Activated CD4-positive, alpha-beta T cell treated with anti-CD3 and anti-CD28 coated beads, Interleukin-2, amount 50 U/mL, for 16 hours (primary cell): ENCODE measurements around the gene ALCAM.
A peak's percentile ranks its signal among the peaks of the same experiment; 100 is the strongest.

Source experiments
- DNase-seq: peaks from one replicate; pipeline ENCODE4 v3.0.0-alpha.2; 2020

Gene ALCAM

GRCh38 chr3:105497386-105497785 lies 130.7 kb downstream of the ALCAM start:
- no peak for DNase-seq

GRCh38 chr3:105499961-105500360 lies 133.3 kb downstream of the ALCAM start:
- DNase-seq = no peak

DNA sequence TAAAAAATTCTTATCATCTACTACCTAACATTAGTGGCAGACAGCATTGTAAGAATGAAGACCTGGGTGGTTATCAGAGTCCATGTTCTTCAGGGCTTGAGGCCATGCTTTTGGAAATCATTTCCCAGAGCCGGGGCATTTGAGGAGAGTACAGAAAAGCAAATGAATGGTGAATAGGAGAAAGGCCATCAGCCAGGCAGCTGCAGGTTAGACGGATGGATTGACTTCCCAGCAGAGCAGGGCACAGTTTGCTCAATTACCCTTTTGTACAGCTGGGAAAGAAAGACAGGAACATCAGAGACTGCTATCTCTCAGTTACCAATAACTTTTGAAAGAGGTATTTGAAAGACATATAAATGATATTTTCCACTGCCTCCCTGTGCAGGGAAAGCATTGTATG lies 135.6 kb downstream of the ALCAM start:
- DNase-seq = no peak

DNA sequence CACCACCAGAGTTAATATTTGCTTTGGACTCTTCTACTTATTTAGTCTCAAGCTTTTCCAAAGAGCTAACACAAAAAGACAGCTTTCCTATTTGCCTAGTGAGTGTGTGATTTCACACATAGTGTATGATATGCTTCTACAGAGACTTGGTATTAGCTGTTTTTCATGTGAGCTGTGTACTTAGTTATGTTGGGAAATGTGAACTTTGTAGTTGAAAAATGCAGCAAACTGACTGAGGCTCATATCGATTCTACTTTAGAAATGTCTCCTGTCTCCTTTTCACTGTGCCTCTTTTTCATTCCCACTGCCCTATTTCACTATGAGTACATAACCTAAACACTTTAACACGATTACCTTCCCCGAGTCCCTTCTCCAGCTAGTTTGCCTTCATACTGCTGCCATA lies 136.5 kb downstream of the ALCAM start:
- no peak for DNase-seq

GRCh38 chr3:105504440-105504951 lies 137.8 kb downstream of the ALCAM start:
- no peak for DNase-seq

GRCh38 chr3:105505170-105505569 lies 138.5 kb downstream of the ALCAM start:
- DNase-seq = no peak

- DNase-seq = no peak
Observed at GRCh38 chr3:105511031-105511430, 144.3 kb downstream of the ALCAM start.

DNA sequence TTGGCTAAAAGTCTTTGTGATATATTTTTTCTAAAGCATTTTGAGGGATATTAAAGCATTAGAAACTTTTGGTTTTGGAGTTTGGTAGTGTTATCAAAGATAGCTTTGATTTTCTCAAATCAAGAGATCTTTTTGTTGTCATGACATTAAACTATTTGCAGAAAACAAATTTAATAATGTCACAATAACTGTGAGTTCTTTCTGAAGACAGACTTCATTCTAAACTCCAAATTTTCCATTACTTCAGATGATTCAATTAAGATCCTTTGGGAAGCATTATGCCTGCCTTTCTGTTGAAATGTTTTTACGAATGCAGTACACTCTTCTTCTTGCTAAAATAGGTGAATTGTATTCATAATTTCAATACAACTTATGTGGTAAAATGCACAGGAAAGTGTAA lies 145.4 kb downstream of the ALCAM start:
- DNase-seq = no peak

DNA sequence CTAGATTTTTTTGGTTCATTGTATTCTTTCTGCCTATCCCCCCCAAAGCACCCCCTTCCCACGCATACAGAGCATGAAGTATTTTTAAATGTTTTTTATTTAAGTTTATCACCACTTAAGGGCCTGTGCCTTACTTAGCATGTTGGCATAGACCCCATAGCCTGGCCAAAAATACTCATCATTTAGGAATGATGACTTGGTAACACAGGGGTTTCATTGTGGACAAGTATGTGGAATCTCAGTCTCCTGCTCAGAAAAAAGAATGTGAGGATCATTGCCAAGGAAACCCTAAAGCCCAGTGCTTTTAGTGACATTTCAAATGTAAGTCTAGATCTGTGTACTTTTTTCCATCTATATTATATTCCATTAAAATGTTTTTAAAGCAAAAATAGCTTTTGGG lies 146.3 kb downstream of the ALCAM start:
- no peak for DNase-seq

DNA sequence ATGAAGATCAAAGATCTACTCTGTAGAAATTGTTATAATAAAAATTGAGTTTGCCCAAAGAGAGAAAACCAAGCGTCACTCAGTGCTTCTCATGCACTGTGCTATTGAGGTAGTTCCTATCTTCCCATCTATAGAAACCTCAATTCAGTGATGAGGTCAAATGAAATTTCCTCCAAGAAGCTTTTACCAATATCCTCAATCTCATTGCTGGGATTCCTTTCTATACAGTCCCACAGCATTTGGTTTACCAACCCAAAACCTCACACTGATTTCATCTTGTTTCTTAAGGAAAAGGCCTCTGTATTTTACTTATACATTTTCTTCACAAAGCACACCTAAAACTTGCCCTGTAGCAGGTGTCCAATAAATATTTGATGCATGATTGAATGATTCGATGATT lies 147.2 kb downstream of the ALCAM start:
- DNase-seq = no peak

DNA sequence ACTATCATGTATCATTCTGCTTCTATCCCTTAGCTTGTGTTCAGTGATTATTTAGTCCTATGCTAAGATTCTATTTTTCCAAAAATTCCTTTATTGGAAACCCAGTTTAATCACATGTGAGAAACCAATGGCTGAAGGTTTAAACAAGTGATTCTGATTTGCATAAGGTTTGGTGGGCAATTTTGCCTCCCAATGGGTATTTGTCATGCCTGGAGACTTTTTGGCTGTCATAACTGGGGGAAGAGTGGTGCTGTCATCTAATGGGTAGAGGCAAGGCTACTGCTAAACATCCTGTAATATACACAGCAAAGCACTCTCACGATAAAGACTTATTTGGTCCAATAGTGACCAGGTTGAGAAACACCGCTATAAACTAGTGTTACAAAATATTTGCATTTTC lies 148.7 kb downstream of the ALCAM start:
- no peak for DNase-seq

DNA sequence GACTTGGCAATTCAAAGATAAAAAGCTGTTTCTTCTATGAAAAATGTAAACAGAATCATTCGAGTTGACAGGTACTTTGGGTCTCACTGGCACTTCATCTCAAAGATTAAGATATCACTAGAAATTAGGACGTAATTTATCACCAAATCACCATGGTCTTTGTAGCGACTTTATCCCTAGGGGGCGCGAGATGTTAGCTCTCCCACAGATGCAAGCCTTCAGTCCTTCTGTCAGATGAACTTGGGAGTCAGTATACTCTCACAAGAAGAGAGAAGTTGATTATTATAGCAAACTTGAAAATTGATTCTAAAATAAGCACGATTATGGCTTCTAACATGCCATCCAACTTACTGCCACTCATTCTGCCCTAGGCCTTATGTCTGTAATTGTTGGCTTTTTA lies 150.3 kb downstream of the ALCAM start:
- DNase-seq = no peak

- DNase-seq = no peak
Observed at GRCh38 chr3:105518203-105518602, 151.5 kb downstream of the ALCAM start.

DNA sequence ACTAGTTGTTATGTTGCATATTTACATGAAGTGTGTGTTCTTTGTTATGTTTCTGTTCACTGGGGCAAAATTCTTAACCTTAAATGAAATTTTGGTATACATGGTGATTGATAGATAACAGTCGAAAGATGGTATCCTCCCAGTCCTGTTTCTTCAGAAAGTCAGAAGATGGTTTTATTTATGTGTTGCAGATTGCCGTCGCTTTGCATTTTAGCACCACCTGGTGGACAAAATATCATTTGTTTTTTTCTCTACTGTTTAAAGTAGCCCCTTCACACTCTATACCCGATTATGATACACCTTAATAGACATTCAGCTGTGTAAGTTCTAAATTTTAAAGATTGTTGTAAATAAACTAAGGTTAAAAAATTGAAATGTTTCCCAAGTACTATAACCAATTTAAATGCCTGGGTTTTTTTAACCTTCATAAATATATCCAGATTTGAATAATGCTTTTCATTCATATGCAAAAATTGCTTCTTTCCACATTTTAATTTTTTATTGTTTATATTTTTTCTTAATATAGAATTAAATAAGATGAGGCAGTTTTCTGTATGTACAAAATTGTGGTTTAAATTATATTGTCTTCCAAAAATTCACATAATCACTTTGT lies 152.2 kb downstream of the ALCAM start:
- DNase-seq = peak; percentile 68

GRCh38 chr3:105521770-105522169 lies 155.1 kb downstream of the ALCAM start:
- no peak for DNase-seq

- no peak for DNase-seq
Observed at GRCh38 chr3:105523501-105523900, 156.8 kb downstream of the ALCAM start.

DNA sequence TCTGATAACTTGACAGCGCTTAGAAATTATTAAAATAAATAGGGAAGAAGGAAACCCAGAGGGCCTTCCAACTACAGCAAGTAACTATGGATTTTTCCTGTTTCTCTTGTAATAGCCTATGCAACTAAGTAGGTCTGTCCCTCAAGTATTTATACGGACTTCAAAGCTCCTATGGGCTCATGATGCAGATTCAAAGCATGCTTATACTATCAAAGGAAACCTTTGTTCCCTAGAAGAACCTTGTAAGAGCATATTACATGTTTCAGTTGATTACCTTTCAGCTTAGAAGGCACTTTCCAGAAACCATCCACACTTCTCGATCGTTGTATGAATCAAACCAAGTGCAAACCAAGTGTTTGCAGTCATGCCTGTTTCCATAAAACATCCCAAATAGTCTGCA lies 158.8 kb downstream of the ALCAM start:
- DNase-seq = no peak

GRCh38 chr3:105526360-105527111 lies 159.8 kb downstream of the ALCAM start:
- no peak for DNase-seq

- DNase-seq = no peak
Observed at GRCh38 chr3:105527535-105527934, 160.8 kb downstream of the ALCAM start.

DNA sequence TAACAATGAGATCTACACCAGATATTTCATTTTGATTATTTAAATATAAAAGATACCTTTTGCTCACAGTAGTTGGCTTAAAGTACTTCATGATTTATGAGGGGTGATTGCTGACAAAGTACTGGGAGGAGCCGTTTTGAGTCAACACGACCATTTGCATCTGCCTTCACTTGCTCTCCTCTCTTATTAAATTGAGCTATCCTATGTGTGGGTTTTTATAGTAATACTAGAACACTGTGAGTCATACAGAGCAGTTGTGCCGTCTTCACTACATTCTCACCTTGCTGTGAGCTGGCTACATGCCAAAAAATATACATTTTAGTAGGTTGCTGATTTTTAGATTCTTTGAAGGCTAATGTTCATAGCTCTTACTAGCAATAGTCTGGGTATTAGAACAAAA lies 161.2 kb downstream of the ALCAM start:
- peak; percentile 75 for DNase-seq

GRCh38 chr3:105528955-105529354 lies 162.2 kb downstream of the ALCAM start:
- DNase-seq = no peak

- no peak for DNase-seq
Observed at GRCh38 chr3:105529456-105529855, 162.7 kb downstream of the ALCAM start.

DNA sequence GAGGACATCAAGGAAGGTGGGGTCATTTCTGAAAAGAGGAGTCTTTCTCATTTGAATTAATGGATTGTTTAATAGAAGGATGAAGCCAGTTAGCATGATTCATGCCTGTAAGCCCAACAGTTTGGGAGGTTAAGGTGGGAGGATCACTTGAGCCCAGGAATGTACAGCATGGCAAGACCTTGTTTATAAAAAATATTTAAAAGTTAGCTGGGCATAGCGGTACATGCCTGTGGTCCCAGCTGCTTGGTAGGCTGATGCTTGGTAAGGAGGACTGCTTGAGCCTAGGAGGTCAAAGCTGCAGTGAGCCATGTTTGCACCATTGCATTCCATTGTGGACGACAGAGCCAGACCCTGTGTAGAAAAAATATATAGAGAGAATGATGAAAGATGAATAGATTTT lies 165.5 kb downstream of the ALCAM start:
- no peak for DNase-seq

DNA sequence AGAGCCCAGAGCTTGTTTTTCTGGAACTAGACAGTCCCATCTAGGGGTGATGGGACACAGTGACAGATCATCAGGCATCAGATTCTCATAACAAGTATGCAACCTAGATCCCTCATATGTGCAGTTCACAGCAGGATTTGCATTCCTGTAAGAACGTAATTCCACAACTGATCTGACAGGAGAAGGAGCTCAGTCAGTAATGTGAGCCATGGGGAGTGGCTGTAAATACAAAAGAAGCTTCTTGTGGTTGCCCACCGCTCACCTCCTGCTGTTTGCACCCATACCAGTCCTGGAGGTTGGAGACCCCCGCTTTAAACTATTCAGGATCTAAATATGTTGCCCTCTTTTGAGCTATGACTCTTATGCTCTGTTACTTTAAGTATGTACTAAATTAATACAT lies 167.3 kb downstream of the ALCAM start:
- DNase-seq = no peak

- no peak for DNase-seq
Observed at GRCh38 chr3:105534491-105534890, 167.8 kb downstream of the ALCAM start.
